KMS-11 (cell line): ENCODE measurements around the gene DCTN3.

Experiments
- H2AFZ ChIP-seq: fragments of 200-600 bp; sonication (generic); 2 replicates; pipeline ENCODE4 v1.6.1; 2016; ENCODE audit warnings: antibody characterized with exemption, mixed run types, low read depth
- H3K27ac ChIP-seq: fragments of 200-600 bp; sonication (generic); 2 replicates; pipeline ENCODE4 v1.6.1; 2016; ENCODE audit warnings: mild to moderate bottlenecking, mixed run types
- H3K27me3 ChIP-seq: fragments of 200-600 bp; sonication (generic); 2 replicates; pipeline ENCODE4 v1.6.1; 2017; ENCODE audit warnings: mild to moderate bottlenecking, low read depth, mixed run types, moderate library complexity; ENCODE audit not compliant: insufficient read depth
- H3K36me3 ChIP-seq: fragments of 200-600 bp; sonication (generic); 2 replicates; pipeline ENCODE4 v1.6.1; 2017; ENCODE audit warnings: mild to moderate bottlenecking, mixed run types; ENCODE audit not compliant: insufficient read depth
- H3K4me1 ChIP-seq: fragments of 200-600 bp; sonication (generic); 2 replicates; pipeline ENCODE4 v1.6.1; 2016; ENCODE audit warnings: mild to moderate bottlenecking, low read depth, mixed run types; ENCODE audit not compliant: poor library complexity, severe bottlenecking
- H3K4me2 ChIP-seq: fragments of 200-600 bp; sonication (generic); 2 replicates; pipeline ENCODE4 v1.7.0; 2016; ENCODE audit warnings: mild to moderate bottlenecking, mixed run types
- H3K4me3 ChIP-seq: fragments of 200-600 bp; sonication (generic); IDR thresholded peaks from 2 replicates; pipeline ENCODE4 v1.6.1; 2017; ENCODE audit warnings: low read depth, low read length, mixed read lengths; ENCODE audit not compliant: insufficient read depth
- H3K79me2 ChIP-seq: fragments of 200-600 bp; sonication (generic); 2 replicates; pipeline ENCODE4 v1.6.1; 2016; ENCODE audit warnings: low read depth, mixed run types; ENCODE audit not compliant: insufficient read depth
- H3K9ac ChIP-seq: fragments of 200-600 bp; sonication (generic); 2 replicates; pipeline ENCODE4 v1.6.1; 2016; ENCODE audit warnings: mild to moderate bottlenecking, mixed run types
- H4K20me1 ChIP-seq: fragments of 200-600 bp; sonication (generic); 2 replicates; pipeline ENCODE4 v1.6.1; 2016; ENCODE audit warnings: mild to moderate bottlenecking, mixed run types; ENCODE audit not compliant: insufficient read depth
- TF ChIP-seq, protein P1 (sequence below): fragments of 200-600 bp; sonication (generic); conservative IDR thresholded peaks from 2 replicates; pipeline ENCODE4 v1.6.1; 2017; ENCODE audit warnings: low read depth, mild to moderate bottlenecking, antibody characterized with exemption, low read length, moderate library complexity, mixed read lengths

Gene DCTN3

GRCh38 chr9:34656992-34657391 lies 36.7 kb upstream of the DCTN3 start:
- Histone ChIP-seq H3K79me2 (no peaks in the 10 kb centered on the region), H3K27me3 (no peaks in the 10 kb centered on the region)

DNA sequence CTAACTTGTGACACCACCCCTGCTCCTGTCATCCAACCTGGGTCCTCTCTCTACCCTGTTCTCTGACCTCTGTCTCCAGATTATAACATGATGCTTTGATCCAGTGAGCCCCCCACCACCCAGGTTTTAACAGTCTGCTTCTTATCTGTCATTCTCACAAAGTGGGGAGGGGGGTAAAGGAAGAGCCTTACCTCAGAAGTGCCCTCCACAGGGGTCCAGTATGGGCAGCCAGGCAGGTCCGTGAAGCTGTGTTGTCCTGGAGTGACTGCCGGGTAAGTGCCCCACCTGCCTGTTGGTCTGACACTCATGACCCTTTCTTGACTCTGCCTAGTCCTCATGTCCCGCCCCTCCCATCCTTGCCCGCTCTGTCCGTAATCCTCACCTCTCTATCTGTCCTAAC lies 35.1 kb upstream of the DCTN3 start:
- Histone ChIP-seq H3K9ac (no peak overlapping the region), H3K4me3 (no peak overlapping the region), H2AFZ (no peak overlapping the region), H3K27ac (no peak overlapping the region), H4K20me1 (no peaks in the 10 kb centered on the region), H3K36me3 (no peaks in the 10 kb centered on the region), H3K4me1 (no peaks in the 10 kb centered on the region), H3K79me2 (no peaks in the 10 kb centered on the region), H3K4me2 (no peak overlapping the region), H3K27me3 (no peaks in the 10 kb centered on the region)
- TF ChIP-seq, protein P1, sequence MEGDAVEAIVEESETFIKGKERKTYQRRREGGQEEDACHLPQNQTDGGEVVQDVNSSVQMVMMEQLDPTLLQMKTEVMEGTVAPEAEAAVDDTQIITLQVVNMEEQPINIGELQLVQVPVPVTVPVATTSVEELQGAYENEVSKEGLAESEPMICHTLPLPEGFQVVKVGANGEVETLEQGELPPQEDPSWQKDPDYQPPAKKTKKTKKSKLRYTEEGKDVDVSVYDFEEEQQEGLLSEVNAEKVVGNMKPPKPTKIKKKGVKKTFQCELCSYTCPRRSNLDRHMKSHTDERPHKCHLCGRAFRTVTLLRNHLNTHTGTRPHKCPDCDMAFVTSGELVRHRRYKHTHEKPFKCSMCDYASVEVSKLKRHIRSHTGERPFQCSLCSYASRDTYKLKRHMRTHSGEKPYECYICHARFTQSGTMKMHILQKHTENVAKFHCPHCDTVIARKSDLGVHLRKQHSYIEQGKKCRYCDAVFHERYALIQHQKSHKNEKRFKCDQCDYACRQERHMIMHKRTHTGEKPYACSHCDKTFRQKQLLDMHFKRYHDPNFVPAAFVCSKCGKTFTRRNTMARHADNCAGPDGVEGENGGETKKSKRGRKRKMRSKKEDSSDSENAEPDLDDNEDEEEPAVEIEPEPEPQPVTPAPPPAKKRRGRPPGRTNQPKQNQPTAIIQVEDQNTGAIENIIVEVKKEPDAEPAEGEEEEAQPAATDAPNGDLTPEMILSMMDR, result no peak

More at GRCh38 chr9:34656992-34657391, 36.7 kb upstream of the DCTN3 start:
- no peak overlapping the region for H3K4me3 ChIP-seq
- no peak overlapping the region for H2AFZ ChIP-seq
- H3K9ac ChIP-seq, result no peak overlapping the region
- H4K20me1 ChIP-seq, result no peaks in the 10 kb centered on the region
- H3K4me2 ChIP-seq, result no peak overlapping the region
- no peaks in the 10 kb centered on the region for H3K36me3 ChIP-seq
- H3K4me1 ChIP-seq, result no peaks in the 10 kb centered on the region
- H3K27ac ChIP-seq, result no peak overlapping the region
- TF ChIP-seq, protein P1, result no peak

DNA sequence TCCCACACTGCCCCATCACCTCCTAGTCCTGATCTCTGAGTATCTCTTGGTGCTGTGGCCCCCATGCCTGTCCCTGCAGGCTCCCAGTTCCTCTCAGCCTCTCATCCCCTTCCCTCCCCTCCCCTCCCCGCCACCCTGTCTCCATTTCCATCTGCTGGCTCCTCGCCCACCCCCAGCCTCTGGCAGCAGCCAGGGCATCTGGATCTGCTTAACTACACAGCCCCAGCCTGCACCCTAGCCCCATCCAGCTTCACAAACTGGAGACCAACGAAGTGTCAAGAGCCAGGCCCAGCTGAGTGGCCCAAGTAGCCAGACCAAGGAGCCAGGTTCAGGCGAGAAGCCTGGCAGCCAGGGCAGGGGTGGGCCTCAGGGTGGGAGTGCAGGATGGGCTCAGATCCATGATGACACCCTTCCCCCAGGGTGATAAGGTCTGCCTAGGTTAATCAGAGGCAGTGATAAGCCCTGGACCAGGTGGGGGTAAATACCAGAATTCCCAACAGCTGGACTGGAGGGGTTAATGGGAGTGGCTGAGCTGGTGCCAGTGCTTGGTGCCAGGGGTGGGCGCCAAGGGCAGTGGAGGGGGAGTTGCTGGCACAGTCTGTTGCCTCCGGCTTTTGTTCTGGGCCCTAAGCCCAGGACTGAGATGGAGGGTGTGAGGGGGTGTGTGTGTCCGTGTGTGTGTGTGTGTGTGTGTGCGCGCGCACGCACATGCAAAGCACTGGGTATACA lies 34.2 kb upstream of the DCTN3 start:
- Histone ChIP-seq H3K27me3 (no peaks in the 10 kb centered on the region), H3K36me3 (no peaks in the 10 kb centered on the region), H2AFZ (no peak overlapping the region), H3K9ac (no peak overlapping the region), H4K20me1 (no peaks in the 10 kb centered on the region), H3K27ac (no peak overlapping the region), H3K79me2 (no peaks in the 10 kb centered on the region), H3K4me1 (no peaks in the 10 kb centered on the region), H3K4me2 (no peak overlapping the region), H3K4me3 (no peak overlapping the region)
- TF ChIP-seq, protein P1, result no peak

DNA sequence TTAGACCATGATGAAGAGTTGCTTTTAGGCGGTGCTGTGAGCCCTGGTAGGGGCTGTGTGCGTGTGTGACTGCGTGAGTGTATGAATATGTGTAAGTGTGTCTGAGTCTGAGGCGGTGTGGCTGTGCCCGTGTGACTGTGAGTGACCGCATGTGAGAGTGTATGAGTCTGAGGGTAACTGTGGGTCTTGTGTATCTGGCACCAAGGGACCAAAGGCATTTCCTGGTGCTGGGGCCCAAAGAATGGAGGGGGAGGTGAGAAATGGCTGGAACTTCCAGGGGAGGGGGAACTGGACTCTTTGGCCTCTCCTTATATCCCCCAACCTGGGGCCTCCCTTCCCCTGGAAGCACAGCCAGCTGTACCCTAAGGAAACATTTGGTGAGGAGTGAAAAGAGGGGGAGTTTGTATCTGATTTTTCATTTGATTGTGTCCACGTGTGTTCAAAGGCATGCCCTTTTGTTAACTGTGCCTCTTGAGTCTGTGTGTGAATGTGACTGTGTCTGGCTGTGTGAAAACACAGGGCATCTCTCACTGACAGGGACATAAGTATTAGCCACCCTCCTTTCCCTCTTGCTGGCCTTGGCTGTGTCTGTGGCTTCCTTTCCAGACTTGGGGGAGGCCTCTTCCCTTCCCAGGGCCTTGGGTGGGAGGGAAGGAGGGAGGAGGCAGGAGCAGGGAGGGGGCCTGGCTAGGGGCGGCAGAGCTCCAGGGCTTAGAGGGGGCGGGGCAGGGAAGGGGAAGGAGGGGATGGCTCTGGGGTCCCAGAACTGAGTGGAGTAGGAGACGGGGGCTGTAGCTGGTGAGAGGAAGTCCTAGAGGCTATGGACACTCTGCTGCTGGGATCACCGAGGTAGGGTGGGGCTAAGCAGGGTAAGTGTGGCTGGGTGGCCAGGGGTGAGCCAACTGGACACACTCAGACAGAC lies 33.1 kb upstream of the DCTN3 start:
- TF ChIP-seq, protein P1, result no peak
- no peak overlapping the region for H3K27ac ChIP-seq
- H3K4me2 ChIP-seq, result no peak overlapping the region
- no peaks in the 10 kb centered on the region for H3K79me2 ChIP-seq
- no peaks in the 10 kb centered on the region for H3K36me3 ChIP-seq
- H2AFZ ChIP-seq, result no peak overlapping the region
- no peaks in the 10 kb centered on the region for H3K4me1 ChIP-seq
- no peak overlapping the region for H3K9ac ChIP-seq
- no peaks in the 10 kb centered on the region for H3K27me3 ChIP-seq
- H3K4me3 ChIP-seq, result no peak overlapping the region
- H4K20me1 ChIP-seq, result no peaks in the 10 kb centered on the region
